Upper lobe of left lung (tissue), 4 donors: ENCODE data around the gene ECPAS.

Experiments
- POLR2A ChIP-seq, 4 donors: fragments of 450-650 bp; IDR thresholded peaks; one replicate each; pipeline ENCODE4 v1.5.1; 2016 to 2017; ENCODE audit warnings: antibody characterized with exemption in 4 of 4, mild to moderate bottlenecking in 2 of 4
- TF ChIP-seq, protein P1 (sequence below), 6 experiments: fragments of 450-650 bp in 4 of 6; fragments of 200-600 bp in 2 of 6; sonication (generic) in 2 of 6; IDR thresholded peaks; one replicate each; pipeline ENCODE4 v1.5.1; 2016 to 2019; ENCODE audit warnings: antibody characterized with exemption in 6 of 6

DNA sequence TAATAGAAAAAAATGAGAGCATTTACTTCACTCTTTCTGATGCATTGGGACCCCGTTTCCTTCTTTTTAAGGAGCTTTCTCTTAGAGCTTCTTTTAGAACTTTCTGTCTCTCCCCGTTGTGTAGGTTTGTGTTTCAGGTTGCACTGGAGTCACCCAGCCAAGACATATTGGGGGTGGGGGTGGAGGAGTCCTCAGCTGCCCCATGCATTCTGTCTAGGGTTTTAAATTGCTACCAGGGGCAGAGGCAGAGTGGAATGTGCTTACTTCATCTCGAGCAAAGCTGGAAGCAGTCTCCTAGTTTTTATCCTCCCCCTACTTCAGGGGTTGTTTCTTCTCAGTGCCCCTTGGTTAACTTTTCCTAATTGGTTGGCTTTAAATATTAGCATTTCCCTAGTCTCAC lies 163.6 kb downstream of the ECPAS start:
- TF ChIP-seq, protein P1, sequence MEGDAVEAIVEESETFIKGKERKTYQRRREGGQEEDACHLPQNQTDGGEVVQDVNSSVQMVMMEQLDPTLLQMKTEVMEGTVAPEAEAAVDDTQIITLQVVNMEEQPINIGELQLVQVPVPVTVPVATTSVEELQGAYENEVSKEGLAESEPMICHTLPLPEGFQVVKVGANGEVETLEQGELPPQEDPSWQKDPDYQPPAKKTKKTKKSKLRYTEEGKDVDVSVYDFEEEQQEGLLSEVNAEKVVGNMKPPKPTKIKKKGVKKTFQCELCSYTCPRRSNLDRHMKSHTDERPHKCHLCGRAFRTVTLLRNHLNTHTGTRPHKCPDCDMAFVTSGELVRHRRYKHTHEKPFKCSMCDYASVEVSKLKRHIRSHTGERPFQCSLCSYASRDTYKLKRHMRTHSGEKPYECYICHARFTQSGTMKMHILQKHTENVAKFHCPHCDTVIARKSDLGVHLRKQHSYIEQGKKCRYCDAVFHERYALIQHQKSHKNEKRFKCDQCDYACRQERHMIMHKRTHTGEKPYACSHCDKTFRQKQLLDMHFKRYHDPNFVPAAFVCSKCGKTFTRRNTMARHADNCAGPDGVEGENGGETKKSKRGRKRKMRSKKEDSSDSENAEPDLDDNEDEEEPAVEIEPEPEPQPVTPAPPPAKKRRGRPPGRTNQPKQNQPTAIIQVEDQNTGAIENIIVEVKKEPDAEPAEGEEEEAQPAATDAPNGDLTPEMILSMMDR (IDR thresholded peaks at IDR 0.05) = no peak
- TF ChIP-seq POLR2A (IDR thresholded peaks at IDR 0.05) = no peak
